GM18526 (cell line): ENCODE data around the gene WWP2.

Experiments
- POLR2A ChIP-seq: IDR thresholded peaks from 3 replicates; pipeline ENCODE4 v1.6.1; 2011; ENCODE audit not compliant: insufficient read length; ENCODE audit errors: extremely low read depth

The WWP2 gene

DNA sequence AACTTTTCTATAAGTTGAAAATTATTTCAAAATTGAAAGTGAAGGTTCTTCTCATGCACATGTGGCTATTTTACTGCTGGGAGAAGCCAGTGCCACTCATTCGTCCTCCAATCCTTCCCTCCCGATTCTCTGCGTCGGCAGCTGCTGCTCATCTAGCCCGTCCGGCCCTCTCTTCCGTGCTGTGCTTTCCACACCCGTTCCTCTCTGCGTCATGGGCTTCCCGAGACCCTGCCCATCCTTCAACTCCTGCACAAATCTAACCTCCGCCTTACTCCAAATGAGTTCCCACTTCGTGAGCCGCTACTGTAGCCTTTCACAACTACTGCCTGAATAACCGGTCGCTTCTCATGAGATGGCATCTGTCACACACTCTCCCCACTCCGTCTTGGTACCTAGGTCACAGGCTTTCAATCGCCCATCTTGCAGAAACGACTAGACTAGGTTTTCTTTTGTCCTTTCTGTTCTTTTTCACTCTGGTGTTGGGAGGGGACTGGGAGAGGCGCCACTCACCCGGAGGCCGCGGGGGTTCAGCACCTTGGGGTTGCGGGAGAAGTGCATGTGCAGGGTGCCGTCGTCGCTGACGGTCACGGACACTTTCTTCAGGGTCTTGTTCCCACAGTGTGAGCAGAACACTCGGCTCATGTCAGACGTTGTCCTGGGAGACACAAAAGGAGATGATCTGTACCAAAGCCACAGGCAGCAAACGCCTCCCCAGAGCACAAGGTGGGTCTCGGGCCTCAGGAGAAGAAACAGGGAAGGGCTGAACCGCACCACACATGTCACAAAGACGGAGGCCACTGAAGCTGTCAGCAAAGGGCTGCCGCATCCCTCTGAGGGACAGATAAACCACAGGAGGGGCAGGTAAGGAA, 17.5 kb upstream of the WWP2 start:
- TF ChIP-seq POLR2A: no peak

DNA sequence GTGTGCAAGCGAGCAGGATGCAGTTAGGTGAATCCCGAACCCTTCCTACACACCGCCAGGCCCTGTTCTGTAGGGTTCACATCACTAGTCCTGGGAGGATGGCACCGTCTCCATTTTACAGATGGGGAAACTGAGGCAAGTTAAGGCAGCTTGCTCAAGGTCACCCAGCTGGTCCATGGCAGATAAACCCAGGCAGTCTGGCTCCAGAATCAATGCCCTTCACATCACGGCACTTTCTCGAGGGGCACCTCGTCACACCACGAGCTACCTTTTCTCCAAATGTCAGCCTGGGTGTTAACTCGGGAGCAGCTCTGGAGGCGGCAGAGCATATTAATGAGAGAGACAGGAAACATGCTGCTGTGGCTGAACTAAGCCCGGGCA, 16.9 kb upstream of the WWP2 start:
- TF ChIP-seq POLR2A: no peak

DNA sequence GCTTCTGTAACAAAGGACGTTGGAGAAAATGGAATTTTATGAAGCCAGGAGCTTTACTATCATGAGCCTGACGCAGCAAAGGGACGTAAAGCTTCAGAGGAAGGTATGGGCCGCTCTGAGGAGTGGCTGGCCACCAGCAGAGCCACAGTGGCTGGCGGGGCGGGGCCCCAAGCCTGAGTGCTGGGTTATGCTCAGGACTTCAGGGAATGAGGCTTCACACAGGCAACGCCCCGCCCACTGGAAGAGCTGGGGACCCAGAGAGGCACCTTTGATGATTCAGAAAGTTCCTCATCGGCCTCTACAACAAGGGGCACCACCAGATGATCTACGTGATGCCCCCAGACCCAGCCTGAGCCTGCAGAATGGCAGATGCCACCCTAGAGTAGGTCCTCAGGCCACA, 16.2 kb upstream of the WWP2 start:
- no peak for TF ChIP-seq POLR2A

GRCh38 chr16:69747115-69747514, 15.0 kb upstream of the WWP2 start:
- no peak for TF ChIP-seq POLR2A

- TF ChIP-seq POLR2A: no peak
Observed at GRCh38 chr16:69748694-69749345, 13.3 kb upstream of the WWP2 start.

DNA sequence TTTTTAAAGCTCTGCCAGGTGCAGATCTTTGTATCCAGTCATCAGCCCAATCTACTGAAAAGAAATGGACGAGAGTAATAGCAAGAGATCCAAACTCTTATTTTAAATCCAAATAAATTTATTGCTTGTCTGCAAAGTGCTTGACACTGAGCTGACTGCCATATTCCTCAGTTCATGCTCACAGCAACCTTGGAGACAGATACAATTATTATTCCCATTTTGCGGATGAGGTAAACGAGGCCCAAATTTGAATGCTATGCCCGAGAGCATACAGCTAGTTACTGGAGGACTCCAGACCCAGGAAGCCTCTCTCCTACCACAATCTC, 8.0 kb upstream of the WWP2 start:
- no peak for TF ChIP-seq POLR2A

DNA sequence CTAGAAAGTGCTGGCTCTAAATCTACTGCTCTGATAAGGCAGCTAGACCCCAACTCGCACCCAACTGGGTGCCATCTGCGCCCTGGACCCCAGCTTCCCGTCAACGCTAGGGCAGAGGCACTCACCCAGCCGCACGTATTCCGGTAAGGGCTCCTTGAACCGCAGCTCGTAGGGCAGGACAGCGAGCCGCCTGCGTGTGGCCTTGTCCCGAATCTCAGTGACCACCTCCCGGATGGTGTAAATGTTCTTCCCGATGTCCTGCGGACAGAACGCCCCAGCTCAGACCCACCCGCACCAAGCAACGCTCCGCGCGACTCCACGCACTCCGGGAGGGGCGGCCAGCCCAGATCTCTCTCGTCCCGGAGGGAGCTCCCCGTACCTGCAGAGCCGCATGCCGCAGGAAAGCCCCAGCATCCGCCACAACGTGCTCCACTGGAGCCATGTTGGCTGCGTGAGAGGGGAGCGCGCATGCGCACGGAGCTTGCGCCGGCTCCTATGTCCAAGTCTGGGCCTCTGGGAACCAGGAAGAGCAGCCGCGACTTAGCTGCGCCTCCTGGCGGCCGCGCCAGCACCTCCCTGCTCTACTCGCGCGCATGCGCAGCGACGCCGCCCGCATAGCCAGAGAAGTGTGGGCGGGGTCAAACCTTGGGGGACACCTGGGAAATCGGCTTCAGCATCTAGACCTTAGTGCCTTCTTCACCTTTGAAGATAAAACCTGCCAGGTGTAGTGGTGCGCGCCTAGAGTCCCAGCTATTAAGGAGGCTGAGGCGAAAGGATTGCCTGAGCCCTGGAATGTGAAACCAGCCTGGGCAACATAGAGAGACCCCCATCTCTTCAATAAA, 7.4 kb upstream of the WWP2 start, which contains the start of gene NOB1:
Gene NOB1 (minus strand): TSS at position 458 of the 842 bp plus-strand sequence. CDS start 16 bp downstream, at position 442.
- TF ChIP-seq POLR2A: peak; percentile 97

DNA sequence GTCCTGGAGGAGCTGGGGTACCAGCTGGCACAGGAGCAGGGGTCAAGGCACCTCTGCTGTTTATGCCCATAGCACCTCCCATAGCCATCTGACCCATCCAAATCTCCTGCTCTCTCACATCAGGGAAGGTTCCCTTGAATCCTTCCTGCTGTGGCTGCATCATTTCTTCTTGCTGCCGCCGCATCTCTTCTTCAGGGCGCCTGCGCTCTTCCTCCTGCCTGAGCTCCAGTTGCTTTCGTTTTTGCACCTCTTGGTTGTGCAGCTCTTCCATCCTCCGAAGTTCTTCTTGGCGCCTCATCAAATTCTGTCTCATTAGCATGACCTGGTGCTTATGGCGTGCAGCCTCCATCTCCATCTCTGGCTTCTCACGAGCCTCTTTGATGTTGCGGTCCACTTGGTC, 5.4 kb upstream of the WWP2 start:
- no peak for TF ChIP-seq POLR2A

GRCh38 chr16:69762814-69763598, 874 bp downstream of the WWP2 start:
- TF ChIP-seq POLR2A: no peak

GRCh38 chr16:69763599-69763942, 1.4 kb downstream of the WWP2 start:
- TF ChIP-seq POLR2A: no peak

DNA sequence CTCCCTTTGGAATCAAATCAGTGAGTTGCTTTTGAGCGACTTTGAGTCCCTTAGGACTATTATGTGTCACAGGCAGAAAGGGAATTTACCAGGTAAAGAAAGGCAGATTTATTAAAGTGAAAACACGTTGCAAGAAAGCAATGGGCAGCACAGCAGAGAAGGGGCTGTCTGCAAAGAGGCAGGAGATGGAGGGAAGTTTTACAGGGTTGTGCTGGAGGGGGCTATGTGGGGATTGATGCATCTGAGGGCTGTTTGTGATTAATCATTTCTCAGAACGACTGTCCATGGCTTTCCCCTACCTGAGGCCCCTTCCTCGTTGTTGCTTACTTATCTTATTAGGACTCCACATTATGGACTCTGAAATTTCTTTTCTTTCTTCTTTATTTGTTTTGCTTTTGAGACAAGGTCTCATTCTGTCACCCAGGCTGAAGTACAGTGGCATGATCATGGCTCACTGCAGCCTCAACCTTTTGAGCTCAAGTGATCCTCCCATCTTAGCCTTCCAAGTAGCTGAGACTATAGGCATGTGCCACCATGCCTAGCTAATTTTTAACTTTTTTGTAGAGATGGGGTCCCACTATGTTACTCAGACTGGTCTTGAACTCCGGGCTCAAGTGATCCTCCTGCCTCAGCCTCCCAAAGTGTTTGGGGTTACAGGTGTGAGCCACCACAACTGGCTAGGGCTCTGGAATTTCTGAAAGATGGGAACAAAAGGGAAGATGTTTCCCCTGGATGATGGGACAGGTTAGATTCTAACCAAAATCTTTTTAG, 5.5 kb downstream of the WWP2 start:
- TF ChIP-seq POLR2A: no peak

DNA sequence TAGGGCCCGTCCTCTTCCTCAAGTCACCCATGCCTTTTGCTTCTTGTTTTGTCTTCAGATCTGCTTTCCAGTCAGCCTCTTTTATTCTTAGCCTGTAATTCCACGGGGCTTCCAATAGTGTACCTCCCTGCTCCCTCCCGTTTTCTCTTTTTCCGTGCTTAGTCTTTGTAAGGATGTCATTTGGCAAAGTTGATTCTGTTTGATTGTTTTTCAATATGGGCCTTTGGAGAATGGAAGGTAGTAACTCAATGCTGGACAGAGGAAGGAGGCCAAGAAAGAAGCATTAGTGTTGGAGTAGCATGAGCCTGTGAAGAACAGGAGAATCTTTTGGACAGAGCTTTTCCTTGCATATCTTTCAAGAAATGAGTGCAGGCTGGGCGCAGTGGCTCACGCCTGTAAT, 6.5 kb downstream of the WWP2 start:
- TF ChIP-seq POLR2A: no peak

DNA sequence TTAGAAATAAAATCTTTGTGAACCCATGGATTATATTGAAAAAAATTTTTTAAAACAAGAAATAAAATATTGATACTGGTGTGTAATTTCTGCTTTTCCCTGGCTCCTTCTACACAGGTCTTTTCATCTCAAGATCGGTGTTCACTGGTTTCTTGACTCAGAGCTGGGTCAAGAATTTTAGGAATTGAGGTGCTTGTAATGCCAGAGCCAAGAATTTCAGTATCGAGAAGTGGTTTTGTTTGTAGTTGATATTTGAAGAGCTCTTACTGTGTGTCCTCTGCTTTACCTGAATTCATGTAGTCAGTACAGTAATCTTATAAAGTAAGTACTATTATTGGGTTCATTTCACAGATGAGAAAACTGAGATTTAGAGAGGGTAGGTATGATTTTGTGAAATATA, 7.3 kb downstream of the WWP2 start:
- no peak for TF ChIP-seq POLR2A

DNA sequence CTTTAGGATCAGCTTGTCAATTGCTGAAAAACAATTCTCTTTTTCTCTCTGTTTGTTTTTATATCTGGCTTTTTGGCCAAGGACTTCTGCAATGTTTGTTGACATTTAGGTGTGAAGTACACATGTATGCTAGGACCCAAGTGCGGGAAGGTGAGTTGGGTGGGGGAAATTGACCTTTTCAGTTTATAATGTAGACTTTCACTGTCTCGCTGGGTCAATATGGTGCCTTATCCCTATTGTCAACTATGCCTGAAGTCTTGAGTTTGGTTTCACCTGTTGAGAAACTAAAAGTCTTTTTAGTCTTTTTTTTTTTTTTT, 9.5 kb downstream of the WWP2 start:
- TF ChIP-seq POLR2A: no peak

- TF ChIP-seq POLR2A: no peak
Observed at GRCh38 chr16:69773260-69773947, 11.3 kb downstream of the WWP2 start.

DNA sequence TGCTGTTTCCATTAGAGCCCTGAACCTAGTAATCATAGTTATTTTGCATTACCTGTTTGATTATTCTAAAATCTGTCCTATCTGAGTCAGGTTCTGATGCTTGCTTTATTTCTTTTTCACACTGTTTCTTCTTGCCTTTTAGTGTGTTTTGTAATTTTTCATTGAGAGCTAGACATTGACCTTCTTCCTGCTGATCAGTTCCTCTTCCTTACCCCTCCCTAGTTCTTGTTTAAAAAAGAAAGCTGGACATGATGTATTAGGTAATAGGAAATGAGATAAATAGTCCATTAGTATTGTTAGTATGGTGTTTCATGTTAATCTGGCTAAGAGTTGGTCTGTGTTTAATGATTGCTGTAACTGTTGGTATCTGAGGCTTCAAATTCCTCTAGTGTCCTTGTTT, 13.4 kb downstream of the WWP2 start:
- no peak for TF ChIP-seq POLR2A
